Measurements from ENCODE around the gene CD2BP2. TPM values are rescaled to one million over a fixed set of nuclear protein-coding genes. Genes with fewer than 3 reads are reported as not detected.

Gene CD2BP2
- total and polyA plus RNA-seq, 2 of the 8 experiments (the other 6 are each of a cell fraction or from before 2014, with no cell fraction given), result 22.4 to 55.3 TPM

GRCh38 chr16:30397776-30398660 lies 42.9 kb upstream of the CD2BP2 start (continued):
- TF ChIP-seq BACH1 (IDR thresholded peaks at IDR 0.05; ENCODE audit: low read length), result no peak
- TF ChIP-seq EP300 (IDR thresholded peaks at IDR 0.05; ENCODE audit: borderline replicate concordance in 1 of 2, low read depth in 2 of 2, low read length in 2 of 2), result no peak
- no peak for TF ChIP-seq EGR1 (IDR thresholded peaks at IDR 0.05; ENCODE audit: borderline replicate concordance, low read depth, low read length)
- TF ChIP-seq CBX8 (IDR thresholded peaks at IDR 0.05; ENCODE audit: borderline replicate concordance, low read depth, low read length), result no peak

Measured in H1 (cell line).